GM19351 (cell line): ENCODE measurements around the gene TBCCD1.
"Not testable (repeated sequence)": the region's sequence is repeated elsewhere in the genome, so short reads cannot be mapped to it uniquely, and the experiment has no call there.

ENCODE experiments used
- ATAC-seq: cut with Tn5 transposase; IDR thresholded peaks from one replicate; pipeline ENCODE4 v1.9.1; 2021; ENCODE audit warnings: mild to moderate bottlenecking, moderate library complexity; ENCODE audit not compliant: unreplicated experiment

Gene TBCCD1

DNA sequence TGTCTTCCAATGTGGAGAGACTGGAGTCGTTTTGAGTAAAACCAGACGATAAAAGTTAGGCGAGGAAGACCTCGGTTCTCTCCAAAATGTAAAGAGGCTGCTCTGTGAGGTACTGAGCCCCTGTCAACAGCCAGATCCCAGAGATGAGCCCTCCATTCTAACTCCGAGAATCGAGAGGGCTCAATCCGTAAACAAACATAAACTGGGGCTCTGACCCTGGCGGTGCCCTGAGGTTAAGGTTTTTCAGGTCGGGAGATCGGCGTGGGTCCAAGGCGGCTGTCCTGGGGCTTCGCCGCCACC lies 417 bp downstream of the TBCCD1 start:
- ATAC-seq = peak; percentile 5

GRCh38 chr3:186564586-186564985 lies 2.6 kb downstream of the TBCCD1 start:
- no peak for ATAC-seq

DNA sequence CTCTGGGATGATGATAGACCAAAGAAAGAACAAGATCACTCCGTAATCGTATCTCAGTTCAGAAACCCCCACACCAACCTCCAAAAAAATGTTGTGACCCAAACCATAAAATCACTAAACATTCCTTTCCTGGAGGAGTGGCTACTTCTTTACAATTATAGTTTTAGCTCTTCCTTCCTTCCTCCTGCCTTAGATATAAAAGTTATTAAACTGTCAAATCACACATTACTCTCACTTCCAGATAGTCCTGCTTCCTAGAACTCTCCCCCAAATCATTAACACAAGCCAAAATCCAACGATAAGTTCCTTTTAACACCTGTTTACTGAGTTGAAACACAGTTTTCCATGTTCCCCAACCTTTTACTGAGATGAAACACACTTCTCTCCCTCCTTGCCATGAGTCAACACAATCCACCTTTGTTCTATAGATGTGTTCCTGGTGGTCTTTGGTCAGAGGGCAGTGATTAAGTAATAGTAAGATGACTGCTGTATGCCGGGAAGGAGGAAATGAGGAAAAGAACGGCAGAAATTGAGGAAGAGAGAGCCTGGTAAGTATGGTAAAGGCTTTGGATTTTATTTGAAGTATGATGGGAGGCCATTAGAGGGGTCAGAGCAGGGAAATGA lies 14.6 kb downstream of the TBCCD1 start:
- no peak for ATAC-seq

- ATAC-seq = no peak
Observed at GRCh38 chr3:186551387-186551786, 15.8 kb downstream of the TBCCD1 start.

DNA sequence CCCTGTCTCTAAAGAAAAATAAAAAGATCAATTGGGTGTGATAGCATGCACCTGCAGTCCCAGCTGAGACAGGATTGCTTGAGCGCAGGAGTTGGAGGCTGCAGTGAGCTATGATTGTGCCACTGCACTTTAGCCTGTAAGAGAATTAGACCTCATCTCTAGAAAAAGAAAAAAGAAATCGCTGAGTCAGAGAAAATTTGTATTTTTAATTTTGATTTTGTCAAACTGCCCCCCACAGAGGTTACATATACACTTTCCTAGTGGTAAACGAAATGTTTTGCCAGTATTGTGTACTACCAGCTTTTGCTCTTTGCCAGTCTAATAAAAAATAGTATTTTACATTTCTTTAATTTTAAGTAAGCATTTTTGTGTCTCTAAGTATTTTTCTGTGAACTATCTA lies 17.6 kb downstream of the TBCCD1 start:
- no peak for ATAC-seq

DNA sequence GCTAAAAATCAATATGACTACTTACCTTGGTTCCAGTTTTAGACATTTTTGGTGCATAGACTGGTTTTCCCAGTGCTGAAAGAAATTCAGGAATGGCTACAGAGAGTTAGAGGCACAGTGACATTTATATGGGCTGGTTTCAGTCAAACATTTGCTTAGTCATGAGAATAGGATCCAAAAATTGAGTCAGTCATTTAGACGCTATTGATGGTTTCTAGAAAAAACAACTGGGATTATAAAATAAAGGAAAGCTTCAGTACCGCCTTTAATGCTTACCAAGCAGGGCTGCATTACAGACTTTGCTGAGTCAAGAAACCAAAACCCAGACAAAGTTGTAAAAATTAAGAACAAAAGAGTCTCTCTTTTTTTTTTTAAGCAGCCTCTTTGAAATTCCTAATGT lies 22.9 kb downstream of the TBCCD1 start, which contains the start of gene CRYGS:
CRYGS (minus strand) TSS at position 100 of the 400 bp plus-strand sequence; CDS start at position 46, 54 bp downstream.
- ATAC-seq = no peak

GRCh38 chr3:186540835-186541226 lies 26.3 kb downstream of the TBCCD1 start:
- ATAC-seq = no peak

DNA sequence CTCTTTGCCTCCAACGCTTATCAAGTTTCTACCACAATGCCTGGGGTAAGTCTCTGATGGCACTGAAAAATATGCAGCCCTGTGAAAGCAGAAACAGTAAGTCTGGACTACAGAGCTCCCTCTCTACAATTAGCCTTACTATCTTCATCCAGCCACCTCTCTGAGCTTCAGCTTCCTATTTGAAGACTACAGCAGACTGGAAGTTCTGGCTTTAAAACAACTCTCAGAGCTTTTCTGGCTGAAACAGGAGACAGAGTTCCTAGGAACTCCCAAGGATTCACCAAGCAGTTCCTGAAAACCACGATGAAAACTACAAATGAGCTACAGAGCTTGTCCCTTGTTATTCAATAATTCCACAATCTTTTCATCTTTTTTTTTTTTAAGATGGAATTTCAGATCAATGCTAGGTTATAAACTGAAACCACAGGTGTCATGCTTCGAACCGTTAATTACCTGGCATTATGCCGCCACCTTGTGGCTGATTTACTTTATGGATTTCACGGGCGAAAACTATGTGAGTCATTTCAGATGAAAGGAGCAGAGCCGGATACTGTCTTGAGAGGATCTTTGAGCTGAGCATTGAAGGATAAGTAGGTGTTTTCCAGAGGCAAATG lies 26.8 kb downstream of the TBCCD1 start:
- peak; percentile 68 for ATAC-seq

GRCh38 chr3:186538779-186539178 lies 28.4 kb downstream of the TBCCD1 start:
- no peak for ATAC-seq

GRCh38 chr3:186536883-186537844 lies 30.0 kb downstream of the TBCCD1 start:
- no peak for ATAC-seq

DNA sequence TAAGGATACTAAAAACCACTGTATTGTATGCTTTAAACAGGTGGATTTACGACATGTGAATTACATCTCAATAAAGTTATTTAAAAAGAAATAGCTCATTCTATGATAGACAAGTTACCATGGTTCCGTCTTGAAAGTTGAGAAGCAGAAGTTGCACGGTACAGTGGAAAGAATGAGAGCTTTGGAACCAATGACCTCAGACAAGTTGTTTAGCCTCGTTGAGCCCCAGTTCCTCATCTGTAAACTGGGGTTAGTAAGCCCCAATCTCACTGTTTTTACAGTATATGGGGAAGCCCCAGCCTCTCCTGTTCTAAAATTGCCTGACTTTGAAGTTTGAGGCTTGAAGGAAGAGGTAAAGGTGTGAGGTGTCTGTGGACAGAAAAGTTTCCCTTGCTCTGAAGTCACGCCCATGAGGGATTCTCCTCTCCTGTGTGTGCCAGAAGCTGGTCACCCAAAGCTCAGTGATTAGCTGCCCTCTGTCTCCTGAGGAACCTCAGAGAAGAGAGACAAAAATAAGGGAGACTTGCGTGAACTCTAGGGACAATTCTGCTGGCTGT lies 32.9 kb downstream of the TBCCD1 start:
- peak; percentile 91 for ATAC-seq

DNA sequence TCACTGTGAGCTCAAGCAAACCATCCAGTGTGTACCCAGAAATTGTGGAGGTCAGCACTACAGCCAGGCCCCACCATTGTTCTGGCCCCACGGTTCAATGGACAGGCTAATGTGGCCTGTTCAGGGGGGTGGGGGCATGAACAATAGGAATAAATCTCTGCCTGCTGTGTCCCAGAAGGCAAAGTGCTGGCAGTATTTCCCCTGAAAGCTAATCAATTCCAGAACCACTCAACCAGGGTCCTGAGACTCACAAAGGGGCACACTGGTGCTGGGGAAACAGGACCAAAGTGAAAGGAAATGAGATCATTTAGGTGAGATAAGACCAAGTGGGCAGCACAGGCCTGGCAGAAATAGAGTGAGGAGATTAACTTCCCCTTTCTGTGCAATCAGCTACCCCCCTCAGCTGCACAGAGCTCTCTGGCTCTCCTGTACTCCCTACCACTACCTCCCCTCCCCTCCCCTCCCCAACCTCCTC lies 34.5 kb downstream of the TBCCD1 start:
- ATAC-seq = peak; percentile 46

GRCh38 chr3:186531694-186532093 lies 35.4 kb downstream of the TBCCD1 start:
- ATAC-seq = not testable (repeated sequence)

DNA sequence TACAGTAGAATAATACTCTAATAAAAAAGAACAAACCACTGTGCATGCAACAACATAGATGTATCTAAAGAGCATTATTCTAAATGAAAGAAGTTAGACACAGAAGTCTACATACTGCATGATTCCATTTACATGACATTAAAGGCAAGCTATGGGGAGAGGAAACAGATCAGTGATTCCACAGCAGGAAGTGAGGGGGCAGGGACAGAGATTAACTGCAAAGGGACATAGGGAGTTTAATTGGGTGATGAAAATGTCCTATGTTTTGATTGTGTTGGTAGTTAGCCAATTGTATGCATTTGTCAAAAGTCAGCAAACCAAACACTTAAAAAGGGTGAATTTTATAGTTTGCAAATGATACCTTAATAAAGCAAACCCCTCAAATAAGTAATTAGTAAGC lies 36.7 kb downstream of the TBCCD1 start:
- no peak for ATAC-seq

- no peak for ATAC-seq
Observed at GRCh38 chr3:186529201-186529999, 37.7 kb downstream of the TBCCD1 start.

GRCh38 chr3:186526256-186526606 lies 40.9 kb downstream of the TBCCD1 start:
- ATAC-seq = no peak

DNA sequence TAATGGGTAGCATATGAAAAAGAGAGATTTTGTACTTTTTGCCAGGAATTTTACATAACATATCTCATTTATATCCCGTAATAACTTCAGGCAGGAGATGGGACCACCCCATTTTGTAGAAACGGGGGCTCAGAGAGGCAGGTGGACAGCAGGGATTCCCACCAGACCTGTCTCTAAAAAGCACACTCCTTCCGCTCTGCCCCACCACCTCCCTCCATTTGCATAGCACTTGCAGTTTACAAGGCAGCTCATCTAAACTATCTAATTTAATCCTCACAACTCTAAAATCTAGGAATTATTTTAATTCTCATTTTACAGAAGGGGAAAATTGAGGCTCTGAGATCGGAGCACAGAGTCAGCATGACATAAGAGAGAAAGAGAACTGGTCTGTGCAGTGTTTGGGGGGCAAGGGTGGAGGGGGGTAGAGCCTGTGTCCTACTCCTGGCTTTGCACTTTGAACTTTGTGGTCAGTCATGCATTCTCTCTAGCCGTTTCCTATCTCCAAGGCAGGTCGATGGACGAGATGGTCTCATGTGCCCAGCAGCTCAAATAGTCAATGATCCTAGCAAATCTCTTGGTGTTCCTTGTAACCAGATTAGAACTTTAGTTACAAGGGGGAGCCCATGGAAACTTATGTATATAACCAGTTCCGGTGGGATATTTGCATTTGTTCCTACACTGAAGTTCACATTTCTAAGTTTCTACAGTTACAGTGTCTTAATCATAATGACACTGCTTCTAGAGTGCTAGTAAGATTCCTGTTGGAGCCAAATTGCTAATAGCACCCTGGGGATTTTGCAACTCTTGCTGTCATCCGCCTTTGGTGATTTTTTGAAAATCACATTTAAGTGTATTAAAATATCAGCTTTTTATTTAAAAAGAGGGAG lies 41.5 kb downstream of the TBCCD1 start:
- no peak for ATAC-seq

- ATAC-seq = no peak
Observed at GRCh38 chr3:186524616-186525015, 42.5 kb downstream of the TBCCD1 start.

GRCh38 chr3:186523434-186523833 lies 43.7 kb downstream of the TBCCD1 start:
- no peak for ATAC-seq

GRCh38 chr3:186523022-186523421 lies 44.1 kb downstream of the TBCCD1 start:
- no peak for ATAC-seq
